GOT3 (cell line): ENCODE measurements around the gene MBD3.
A peak's percentile ranks its signal among the peaks of the same experiment; 100 is the strongest.

Experiments
- DNase-seq: peaks from one replicate; lab custom pipeline; 2025; ENCODE audit warnings: mixed read lengths; lab: John Stamatoyannopoulos, UW

MBD3 gene

DNA sequence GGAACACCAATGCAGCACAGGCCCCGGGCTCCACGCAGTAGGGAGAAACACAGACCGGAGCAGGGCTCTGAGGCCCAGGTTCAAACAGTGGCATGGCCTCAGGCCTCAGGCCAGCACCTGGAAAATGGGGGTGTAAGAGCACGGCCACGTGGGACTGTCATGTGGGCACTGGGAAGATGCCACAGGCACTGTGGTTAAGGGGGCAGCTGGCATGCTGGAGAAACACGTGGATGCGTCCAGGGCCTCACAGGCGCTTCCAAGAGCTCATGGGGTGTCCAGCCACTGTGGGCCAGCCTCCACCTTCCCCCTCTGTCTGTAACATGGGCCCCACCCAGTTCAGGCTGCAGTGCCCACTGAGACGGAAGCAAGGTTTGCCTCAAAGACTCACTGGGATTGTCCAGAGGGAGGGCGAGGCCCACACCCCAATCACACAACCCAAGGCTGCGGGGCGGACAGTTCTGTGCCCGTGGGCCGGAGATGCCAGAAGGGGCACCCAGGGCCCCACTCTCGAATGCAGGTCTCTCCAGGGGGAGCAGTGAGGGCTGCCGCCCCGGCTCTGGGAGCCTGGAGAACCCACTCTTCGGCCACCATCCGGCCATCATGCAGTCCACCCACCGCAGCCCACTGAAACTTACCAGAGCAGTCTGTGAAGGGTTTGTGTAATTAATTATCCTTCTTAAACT, 6.3 kb upstream of the MBD3 start:
- DNase-seq, result no peak

DNA sequence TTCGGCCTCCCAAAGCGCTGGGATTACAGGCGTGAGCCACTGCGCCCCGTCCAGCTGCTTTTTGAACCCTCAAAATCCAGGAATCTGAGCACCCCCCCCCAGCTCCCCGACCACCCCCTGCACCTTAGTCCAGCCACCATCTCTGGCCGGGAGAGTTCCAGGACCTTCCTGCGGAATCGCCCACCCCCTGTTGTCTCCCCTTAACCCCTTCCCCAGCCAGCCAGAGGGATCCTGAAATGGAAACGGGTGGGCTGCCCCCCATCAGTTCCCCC, 772 bp upstream of the MBD3 start:
- no peak for DNase-seq

GRCh38 chr19:1592024-1592754, 476 bp downstream of the MBD3 start:
- DNase-seq, result peak; percentile 59

DNA sequence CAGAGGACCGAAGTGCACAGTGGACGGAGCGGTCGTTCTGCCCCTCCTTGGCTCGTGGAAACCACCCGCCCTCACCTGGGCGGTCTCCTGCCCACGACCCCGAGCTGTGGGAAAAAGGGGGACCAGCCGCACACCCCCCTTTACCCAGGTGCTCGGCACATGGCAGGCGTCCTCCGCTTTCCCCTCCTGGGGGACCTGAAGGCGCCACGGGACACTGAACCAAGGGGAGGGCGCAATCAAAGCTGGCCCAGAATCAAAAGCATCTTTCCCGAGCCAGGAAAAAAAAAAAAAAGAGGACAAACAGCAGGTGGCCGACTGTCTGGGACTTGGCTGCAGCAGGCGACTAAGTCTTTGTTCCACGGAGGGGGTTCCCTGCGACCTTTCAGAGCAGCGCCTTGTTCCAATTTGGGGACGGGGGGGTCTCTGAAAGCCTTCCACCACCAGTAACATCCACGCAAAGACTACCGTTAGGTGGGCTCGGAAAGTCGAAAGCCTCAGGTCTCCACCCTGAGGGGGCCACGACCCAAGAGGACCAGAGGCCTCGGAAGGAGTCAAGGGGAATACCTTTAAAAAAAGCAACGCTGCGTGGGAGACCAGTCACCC, 1.1 kb downstream of the MBD3 start:
- DNase-seq, result no peak

GRCh38 chr19:1590641-1591397, 1.8 kb downstream of the MBD3 start:
- DNase-seq, result no peak

DNA sequence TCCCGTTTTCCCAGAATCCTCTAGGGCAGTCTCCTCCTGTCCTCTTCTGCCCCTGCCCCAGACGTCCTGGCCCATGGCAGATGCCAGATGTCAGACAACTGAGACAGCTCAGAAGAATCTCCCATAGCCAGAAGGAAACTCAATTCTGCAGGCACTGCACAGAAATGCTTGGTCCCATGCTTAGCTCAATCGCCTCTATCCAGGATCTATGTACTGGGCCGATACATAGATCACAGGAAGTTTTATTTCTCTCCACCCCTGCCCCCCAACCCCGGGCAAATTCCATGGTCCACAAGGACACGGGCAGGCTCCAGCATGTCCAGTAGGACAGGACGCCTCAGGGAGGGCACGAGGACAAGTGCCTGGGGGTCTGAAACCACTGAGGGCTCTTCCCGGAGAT, 4.8 kb downstream of the MBD3 start:
- no peak for DNase-seq

DNA sequence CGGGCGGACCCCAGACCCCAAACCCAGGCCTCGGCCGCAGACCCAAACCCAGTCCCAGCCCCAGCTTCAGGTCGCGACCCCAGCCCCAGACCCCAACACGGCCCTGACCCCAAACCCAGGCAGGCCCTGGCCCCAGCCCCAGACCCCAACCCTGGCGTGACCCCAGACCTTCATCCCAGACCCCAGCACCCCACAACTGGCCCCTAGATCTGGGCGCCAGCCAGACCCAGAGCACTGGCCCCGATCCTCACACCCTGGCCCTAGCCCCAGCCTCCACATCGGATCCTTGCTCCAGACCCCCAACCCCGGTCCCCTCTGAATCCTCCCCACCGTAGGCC, 7.5 kb downstream of the MBD3 start:
- no peak for DNase-seq

DNA sequence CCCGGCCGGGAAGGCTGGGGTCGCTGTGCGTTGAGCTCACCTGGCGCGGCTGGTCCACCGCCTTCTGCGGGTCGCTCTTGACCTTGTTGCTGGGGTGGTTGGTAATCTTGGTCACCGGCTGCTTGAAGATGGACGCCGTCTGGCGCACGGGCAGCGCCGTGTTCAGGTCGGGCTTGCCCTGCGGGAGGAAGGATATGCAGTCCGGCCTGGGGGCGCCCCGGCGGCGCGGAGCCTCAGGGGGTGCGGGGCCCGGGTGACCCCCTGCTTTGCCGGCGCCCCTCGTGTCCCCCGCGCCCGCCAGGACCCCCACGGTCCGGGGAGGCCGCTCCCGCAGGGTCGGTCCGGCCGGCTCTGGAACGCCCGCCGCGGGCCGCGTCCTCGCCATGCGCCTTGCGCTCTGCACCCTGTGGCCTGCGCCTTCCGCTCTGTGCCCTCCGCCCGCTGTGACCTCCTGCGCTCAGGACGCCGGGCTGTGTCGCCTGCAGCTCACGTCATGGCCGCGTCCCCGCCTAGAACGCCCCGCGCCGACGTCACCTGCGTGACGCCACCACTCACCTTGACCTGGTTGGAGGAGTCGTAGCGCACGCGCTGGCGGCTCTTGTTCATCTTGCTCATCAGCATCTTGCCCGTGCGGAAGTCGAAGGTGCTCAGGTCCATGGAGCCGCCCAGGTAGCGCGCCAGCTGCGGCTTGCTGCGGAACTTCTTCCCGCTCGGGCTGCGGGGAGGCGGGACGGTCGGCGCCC, 8.0 kb downstream of the MBD3 start:
- DNase-seq, result no peak

GRCh38 chr19:1582201-1582600, 10.5 kb downstream of the MBD3 start:
- no peak for DNase-seq

DNA sequence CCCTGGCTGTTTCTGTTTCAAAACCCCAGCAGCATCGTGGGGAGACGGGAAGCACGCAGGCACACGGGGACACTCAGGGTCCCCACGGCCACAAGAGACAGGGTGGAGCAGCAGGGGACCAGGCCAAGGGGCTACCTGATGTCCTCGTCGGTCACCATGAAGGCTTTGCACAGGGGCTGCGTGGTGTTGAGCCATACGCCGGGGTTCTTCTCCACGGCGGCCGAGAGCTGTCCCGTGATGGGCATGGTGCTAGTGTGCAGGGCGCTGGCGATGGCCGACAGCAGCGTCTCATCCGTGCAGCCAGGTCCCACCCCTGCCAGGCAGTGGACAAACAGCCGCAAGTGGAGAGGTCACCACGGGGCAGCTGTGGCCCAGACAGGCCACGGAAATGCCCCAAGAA, 11.7 kb downstream of the MBD3 start:
- DNase-seq, result no peak

GRCh38 chr19:1580382-1580781, 12.3 kb downstream of the MBD3 start:
- DNase-seq, result no peak

- DNase-seq, result no peak
These were observed 13.4 kb downstream of the MBD3 start for GRCh38 chr19:1579222-1579621.

DNA sequence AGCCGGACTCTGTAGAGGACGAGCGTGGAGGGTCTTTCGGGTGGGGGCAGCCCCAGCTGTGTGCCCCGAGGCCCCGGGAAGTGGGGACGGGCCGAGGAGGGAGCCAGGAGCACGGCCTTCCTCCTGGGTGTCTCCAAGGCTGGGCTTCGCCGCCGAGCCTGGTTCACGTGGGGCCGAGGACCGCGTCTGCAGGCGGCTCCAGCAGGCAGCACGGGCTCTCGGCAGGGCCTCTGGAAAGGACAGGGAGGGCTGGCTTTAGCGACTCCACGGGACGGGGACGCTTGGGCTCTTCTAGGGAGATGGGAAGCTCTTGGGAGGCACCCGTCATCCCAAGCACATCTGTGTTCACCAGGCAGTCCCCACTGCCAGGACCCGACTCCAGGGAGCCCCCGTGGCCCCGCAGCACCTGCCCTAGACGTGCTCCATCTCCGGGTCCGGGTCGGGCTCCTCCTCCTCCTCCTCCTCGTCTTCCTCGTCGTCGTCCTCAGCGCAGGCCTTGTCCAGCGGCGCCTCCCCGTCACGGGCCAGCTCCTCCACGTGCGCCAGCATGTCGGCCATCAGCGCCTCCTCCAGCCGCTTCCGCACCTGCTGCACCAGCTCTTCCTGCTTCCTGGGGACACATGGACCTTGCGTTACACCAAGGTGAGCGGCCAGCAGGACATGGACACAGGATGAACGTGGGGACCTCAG, 14.6 kb downstream of the MBD3 start:
- DNase-seq, result no peak

DNA sequence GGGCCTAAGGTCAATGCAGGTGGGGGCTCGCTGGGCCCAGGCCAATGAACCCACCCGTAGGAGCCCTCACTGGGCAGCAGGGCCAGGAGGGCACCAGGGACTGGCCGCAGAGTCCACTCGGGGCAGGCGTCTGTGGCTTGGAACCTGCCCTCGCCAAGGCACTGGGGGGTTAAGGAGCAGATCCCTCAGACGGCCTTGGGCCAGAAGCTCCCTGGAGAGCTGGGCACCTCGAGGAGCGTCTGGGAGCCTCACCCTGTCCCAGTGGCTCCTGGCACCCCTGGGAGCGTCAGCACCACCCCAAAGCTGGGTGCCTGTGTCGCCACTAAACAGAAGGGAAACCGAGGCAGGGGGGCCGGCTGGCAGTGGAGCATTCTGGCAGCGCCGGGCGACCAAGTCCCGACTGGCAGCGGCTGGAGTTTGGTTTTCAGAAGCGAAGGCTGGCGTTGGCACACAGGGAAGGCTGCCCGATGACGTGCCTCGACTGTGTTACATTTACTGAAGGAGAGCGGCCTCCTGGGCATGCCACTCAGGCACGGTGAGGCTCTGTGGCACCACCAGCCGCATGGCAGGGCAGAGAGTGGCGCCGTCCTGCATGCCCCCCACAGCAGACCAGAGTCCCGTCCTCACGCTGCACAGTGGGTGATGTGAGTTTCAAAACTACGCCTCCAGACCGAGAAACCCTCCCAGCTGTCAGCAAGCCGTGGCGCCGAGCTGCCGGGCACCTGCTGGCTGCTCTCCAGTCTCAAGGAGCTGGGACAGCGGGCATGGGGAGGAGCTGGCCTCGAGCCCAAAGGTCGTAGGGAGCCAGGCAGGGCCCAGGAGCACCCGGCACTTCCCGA, 15.4 kb downstream of the MBD3 start:
- DNase-seq, result no peak

- DNase-seq, result no peak
These were observed 16.2 kb downstream of the MBD3 start for GRCh38 chr19:1576242-1577089.

GRCh38 chr19:1575323-1576241, 17.1 kb downstream of the MBD3 start:
- no peak for DNase-seq

DNA sequence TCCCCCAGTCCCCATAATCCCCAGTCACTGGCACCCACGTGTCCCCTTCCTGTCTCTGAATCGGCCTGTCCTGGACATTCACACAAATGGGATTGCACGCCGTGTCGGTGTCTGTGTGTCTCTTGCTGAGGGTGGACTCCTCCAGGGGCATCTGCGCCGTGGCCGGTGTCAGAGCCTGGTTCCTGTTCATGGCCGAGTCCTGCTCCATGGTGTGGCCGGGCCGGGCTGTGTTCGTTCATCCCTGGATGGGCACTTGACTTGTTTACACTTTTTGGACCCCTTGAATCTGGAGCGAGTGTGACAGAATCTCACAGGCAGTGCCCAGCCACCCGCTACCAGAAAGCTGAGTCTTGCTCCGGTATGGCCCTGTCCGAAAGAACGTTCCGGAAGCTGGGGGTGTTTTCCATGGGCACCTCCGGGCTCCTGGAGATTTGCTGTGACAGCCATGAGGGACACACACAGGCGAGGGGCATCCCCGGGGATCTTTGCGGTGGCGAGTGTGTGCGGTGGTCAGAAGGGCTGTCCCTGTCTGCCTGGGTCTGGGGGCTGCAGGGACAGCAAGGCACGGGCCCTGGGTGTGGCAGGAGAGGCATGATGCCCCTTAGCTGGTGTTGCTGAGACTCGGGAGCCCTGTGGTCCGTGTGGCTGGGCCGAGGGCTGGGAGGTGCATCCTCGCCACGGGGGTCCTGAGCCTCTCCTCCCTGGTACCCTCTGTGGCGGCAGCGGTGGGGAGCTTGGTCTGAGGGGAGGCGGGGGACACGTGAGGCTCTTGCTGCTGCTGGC, 18.1 kb downstream of the MBD3 start:
- no peak for DNase-seq

DNA sequence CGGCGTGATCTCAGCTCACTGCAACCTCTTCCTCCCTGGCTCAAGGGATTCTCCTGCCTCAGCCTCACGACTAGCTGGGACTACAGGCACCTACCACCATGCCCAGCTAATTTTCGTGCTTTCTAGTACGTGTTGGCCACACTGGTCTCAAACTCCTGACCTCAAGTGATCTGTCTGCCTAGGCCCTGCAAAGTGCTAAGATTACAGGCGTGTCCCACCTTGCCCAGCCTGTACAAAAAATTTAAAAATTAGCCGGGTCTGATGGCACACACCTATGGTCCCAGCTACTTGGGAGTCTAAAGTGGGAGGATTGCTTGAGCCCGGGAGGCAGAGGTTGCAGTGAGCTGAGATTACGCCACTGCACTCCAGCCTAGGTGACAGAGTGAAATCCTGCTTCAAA, 19.9 kb downstream of the MBD3 start:
- no peak for DNase-seq
